GM15510 (cell line): ENCODE measurements around the gene HOXA3.

Experiments
- POLR2A ChIP-seq: IDR thresholded peaks from 3 replicates; pipeline ENCODE4 v1.6.1; 2011; ENCODE audit warnings: borderline replicate concordance; ENCODE audit not compliant: insufficient read length; ENCODE audit errors: extremely low read depth

Gene HOXA3

DNA sequence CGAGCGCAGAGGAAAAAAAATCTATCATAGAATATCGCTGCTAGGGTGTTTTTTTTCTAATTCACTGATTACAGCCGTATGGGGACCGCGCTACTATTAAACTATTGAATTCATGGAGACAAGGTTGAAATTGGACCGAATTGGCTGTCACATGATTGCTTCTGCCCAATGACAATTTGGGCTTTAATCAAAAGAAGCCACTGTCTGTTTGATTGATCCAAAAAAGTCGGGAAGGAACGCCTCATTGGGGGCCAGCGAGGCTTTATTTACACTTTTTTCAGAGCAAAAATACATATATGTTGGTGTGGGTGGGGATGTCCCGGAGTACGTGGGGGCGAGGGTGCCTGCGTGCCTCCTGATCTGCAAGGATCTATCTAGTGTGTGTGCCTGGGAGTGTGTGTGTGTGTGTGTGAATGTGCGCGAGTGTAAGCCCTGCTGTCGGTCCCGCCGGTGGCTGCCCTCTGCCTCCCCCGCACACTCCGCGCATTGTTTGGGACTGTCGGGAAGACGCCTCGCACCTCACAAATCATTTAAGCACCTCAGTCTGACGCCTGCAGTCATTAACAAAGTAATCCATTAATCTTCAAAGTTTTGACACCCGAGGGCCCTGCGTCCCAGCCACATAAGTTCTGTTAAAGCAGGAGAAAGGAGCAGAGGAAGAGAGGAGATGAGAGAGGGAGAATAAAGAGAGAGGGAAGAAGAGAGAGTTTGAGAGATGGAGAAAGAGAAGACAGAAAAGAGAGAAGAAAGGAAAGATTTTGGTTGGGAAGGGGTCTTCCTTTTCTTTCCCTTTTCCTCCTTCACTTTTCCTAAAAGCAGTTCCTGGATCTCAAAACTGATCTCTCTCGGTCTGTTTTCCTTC lies 49.6 kb downstream of the HOXA3 start, which contains the start of gene HOXA2:
Gene HOXA2 (minus strand): TSS at position 103 of the 862 bp plus-strand sequence. CDS start 183 bp downstream, outside the sequence.
- no peak for TF ChIP-seq POLR2A

DNA sequence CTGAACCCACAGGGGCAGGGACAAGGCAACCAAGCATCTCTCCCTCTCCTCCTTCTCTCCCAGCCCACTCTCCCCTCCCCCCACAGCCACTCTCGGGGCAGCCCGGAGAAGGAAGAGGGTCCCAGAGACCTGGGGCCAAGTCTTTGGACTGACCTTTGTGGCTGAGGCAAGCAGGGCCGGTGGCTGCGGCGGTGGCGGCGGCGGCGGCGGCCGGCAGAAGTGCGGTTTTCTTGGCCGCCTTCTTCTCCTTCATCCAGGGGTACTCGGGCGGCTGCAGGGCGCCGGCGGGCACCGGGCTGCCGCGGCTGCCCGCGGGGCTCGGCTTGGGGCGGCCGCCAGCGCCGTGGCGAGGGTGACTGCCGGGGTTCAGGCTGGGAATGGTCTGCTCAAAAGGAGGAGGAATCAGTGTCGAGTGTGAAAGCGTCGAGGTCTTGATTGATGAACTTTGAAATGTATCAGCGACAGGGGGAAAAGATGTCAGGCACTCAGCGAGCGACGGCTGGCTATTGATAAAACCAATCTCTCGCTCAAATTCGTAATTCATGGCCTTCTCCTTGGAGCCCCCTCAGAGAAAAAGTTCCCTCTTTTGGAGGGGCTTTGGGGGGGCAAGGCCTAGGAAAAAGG lies 50.3 kb downstream of the HOXA3 start:
- TF ChIP-seq POLR2A = no peak

DNA sequence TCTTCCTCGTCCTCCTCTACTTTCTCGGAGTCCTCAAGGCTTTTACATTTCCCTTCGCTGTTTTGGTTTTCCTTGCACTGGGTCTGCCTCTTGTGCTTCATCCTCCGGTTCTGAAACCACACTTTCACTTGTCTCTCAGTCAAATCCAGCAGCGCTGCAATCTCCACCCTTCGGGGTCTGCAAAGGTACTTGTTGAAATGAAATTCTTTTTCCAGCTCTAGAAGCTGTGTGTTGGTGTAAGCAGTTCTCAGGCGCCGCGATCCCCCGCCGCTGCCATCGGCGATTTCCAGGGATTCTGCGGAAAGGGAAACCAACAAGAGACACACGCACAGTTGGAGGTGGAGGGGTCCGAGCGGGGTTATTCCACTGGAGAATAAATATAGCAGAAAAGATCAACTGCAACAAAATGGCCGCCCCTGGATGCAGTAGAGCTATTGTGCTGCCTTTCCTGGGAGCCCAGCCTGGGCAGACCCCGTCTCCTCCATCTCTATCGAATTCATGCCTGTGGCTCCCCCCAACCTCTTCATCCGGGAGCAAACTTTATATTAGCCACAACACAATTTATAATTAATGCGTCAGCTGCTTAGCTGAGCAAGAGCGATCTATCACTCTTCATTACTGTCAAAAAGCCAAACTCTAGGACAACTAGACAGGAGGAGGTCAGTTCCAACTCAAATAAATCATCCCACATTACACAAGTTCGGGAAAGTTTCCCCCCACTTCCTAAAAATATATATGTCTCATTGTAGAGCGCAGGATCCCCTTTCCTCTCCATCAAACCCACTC lies 51.0 kb downstream of the HOXA3 start:
- no peak for TF ChIP-seq POLR2A

DNA sequence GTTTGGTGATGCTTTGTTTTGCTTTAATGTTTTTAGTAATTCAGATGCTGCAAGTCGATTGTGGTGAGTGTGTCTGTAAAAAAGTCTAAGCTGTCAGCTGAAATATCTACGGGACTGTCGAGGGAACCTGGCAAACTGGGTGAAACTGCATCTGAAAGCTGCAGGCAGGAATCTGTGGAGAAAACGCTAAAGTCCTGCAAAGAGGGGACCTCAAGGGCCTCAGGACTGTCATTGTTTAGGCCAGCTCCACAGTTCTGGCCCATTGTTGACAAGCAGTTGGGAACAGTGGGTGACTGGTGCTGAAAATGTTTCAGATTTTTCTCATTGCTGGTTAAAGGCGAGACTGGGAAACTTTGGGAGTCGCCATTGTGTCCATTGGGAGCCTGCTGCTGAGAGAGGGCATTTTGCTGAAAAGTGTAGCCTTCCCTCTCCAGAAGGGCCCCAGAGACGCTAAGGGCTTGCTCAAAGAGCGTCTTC lies 51.7 kb downstream of the HOXA3 start:
- no peak for TF ChIP-seq POLR2A

DNA sequence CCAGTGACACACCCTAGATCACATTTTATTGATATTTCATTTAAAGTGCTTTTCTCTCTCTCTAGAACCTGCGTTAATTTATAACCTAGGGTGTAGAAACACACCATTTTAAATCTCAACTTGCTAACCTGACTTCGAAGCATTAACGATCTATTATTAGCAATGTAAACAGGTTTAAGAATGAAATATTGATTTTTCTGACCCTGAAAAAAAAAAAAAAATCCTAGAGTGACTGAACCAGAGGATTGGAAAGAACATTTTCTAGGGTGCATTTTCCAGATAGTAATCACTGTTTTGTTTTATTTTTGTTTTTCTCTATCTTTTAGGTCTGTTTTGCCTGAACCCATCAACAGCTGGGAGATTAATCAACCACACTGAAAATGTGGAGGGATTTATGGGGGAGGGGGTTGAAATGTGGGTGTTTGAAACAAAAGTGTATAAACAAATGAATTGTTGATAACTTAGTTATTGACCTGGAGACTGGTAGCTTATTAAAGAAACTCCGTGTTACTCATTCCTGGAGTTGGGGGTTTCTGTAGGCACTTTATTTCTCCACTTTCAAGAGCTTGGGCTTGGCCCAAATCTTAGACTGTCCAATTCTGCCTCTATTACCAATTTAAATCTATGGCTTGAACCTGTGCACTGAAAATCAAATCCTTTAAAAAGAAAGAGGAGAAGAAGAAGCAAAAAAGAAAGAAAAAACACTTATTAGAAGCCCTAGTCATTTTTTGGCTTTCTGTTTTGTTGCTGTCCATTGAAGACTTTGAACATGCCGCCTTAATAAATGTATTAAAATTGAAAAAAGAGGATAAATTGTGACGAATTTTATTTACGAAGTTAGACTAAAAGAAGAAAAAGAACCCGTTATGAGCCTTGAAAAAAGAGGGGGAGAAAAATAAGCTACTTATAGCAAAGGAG lies 52.7 kb downstream of the HOXA3 start:
- TF ChIP-seq POLR2A = no peak

DNA sequence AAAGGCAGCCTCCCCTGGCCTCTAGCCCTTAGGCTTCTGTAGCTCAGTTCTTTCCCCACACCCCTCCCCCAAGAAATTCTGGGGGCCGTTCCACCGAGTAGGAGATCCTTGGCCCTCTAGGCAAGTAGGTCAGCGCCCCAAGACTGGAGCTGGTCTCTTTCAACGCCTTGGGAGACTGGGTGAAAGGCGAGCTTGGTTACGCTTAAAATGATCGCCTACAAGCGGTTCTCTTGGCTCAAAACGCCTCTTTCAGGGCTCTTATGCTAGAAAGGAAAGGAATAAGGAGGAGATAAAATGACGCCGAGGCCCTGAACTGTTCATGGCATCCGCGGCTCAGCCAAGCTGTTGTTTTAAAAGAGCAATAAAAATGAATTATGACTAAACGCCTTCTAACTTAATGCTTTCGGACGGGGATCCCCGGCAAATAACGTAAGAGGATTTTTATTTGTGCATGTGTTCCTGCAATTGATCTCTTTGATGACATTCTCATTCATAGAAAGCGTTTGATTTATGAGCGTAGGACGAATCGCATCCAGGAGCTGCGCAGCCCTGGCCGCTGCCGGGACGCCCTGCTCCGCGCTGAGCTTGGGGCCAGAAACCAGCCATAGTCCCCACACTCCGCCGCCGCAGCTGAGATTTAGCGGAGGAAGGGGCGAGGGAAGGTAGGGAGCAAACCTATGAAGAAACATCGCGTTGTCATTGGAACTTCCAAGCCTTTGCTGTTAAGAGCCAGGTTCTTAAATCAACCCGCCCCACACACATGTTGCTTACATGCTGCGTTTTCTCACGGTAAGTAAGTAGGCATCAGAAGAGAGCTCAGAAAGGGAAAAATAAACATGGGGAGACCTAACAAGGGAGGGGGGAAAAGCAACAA lies 53.6 kb downstream of the HOXA3 start:
- no peak for TF ChIP-seq POLR2A

DNA sequence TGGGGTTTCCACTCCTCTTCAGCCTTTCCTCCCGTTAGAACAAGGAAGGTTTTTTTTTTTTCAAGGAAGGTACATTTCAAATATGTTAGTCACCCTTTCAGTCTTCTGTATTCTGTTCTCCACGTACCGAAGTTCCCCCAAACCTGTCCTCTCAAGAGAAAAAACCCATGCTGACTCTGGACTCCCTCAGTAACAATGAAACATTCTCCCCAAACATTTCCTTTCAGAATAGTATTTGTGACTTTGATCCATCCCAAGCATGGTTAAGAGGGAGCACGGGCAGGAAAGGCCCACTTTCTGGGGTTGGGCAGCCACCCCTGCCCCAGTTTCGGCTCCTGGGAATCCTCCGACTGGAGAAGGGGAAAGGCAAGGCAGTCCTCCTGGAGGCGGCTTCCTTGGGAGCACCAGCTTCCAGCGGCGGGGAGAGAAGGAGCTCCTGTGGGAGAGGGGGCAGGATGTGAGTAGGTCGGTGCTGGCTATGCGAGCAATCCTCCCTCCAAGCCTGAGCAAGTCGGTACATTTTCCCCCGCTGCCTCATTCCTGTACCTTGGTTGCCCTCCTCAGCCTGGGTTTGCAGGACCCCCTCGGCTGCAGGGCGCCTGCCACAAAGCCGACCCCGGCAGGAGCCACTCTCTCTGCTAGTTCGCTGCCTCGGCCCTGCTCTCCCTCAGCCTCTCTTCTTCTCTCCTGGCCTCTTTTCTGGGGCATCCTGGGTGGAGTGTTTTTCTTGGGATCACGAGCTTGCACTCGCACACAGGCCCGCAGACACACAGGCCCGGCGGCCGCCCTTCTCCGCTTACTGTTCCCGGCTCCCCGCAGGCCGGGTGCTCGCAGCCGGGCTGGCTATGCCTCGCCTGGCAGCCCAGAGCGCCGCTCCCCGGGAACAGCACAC lies 54.5 kb downstream of the HOXA3 start:
- no peak for TF ChIP-seq POLR2A

DNA sequence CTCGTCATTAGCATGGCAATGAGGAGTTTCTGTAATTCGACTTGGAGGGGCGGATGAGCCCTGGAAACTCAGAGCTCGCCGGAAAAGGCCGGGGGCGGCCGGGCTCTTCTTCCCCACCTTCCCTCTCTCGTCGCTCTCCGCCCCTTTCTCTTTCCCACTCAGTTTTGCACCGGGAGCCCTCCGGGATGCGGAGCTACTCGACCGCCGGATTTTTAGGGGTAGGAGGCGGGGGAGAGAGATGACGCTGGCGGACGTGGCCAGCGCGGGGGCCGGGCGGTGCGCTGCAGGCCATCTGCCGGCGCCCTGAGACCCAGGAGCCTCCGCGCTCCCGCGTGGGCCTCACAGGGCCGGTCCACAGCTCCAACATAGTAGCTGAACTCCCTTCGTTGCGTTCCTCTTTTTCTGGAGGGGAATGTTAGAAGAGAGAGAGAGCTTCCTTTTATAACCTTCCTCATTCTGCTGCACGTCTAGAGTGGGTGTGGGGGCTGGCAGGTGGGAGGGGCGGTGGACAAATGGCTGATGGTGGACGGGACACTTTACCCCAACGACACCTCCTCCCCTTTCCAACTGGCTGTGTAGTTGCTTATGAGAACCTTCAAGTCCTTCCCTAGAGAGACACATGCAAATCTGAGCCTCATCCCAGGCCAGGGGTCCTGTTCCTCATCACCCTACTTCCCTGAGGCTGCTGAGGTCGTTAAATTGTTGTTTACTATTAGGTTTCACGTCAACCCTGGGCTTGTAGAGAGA lies 55.4 kb downstream of the HOXA3 start:
- TF ChIP-seq POLR2A = no peak

DNA sequence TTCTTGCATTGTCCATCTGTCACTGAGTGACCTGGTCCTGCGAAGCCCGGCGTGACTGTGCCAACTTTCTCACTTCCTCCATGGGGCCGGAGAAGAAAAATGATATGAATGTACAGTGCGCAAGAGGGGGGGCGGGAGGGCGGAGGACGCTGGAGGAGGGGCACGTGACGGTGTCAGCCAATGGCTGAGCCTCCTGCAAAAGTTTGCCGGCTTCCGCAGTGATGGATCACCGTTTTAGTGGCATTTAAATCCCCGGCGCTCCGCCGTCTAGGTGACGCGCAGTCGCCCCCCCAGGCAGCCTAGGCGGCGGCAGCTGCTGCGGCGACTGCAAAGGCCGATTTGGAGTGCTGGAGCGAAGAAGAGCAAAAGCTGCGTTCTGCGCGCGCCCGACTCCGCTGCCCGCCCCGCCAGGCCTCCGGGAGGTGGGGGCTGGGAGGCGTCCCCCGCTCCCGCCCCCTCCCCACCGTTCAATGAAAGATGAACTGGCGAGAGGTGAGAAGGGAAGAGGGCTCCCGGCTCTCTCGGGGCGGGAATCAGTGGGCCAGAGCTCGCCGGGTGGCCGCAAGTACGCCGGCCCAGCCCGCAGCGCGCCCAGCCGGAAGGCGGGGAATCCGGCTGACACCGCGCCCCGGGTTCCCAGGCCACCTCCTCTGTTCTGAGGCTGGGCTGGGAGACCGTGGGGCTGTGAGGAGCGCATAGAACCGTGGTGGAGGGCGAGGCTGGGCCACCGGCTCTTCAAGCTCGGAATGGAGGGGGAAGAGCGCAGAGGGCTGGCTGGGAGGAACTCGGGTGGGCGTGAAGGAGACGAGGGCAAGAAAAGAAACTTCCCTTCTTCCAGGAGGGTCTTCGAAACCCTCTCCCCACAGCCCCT lies 56.3 kb downstream of the HOXA3 start, which contains the start of gene HOXA1:
Gene HOXA1 (minus strand): TSS at position 104 of the 871 bp plus-strand sequence. CDS start 88 bp downstream, at position 16.
- peak; percentile 46 for TF ChIP-seq POLR2A
